ENCODE results near the gene KDM4C. TPM values are rescaled to one million over a fixed set of nuclear protein-coding genes. Genes with fewer than 3 reads are reported as not detected.

KDM4C gene
- total and polyA plus RNA-seq, 2 of the 13 experiments (the other 11 are each of a cell fraction or from before 2014, with no cell fraction given) = 19.4 to 23.6 TPM

DNA sequence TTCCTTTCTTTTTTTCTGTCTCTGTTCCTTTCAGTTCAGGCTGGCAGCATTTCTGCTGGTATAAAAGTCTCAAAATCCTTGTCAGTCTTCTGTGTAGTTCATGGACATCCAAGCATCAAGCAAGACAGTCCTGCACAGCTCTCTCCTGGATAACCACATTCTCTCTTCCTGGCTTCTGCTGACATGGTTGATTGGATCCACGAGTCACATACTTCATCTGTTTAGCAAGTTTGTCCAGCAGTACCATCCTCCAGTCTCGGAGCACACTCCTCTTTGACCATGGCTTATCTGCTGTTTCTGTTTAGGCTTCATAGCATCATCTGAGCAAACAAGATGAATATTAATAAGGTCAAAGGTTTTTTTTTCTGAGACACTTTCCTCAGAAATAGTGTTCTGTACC is 220.8 kb downstream of the KDM4C start:
- H3K4me2 ChIP-seq (ENCODE audit: low read depth, low read length) = no peak overlapping the region
- ATAC-seq (no peak), DNase-seq (ENCODE audit: low spot score) (no peak), FAIRE-seq (no peak)
- no peak overlapping the region for H3K4me3 ChIP-seq (replicated peaks in 1 of 3; ENCODE audit: insufficient read depth in 1 of 3, low read depth in 2 of 3, low read length in 3 of 3)
- no peak overlapping the region for H2AFZ ChIP-seq (ENCODE audit: low read length)
- ChIA-PET POLR2A (no interaction called here), CTCF (ENCODE audit: low intra/inter-chr PET ratio, low total read pairs) (no interaction called here)
- peaks cover 2 to 29% of the 10 kb centered on the region in 2 experiments; a peak in 3 of 5 replicates for H3K36me3 ChIP-seq (replicated peaks in 1 of 2; ENCODE audit: control insufficient read depth in 1 of 2, insufficient read depth in 2 of 2, low read length in 2 of 2)
- no TSS peak for BruUV-seq (replicated peaks)
- no peaks in the 10 kb centered on the region for H4K20me1 ChIP-seq (ENCODE audit: insufficient read depth, low read length)
- H3K79me2 ChIP-seq (ENCODE audit: insufficient read depth, low read length) = no peaks in the 10 kb centered on the region
- H3K4me1 ChIP-seq (ENCODE audit: insufficient read depth, low read length) = peaks cover 9% of the 10 kb centered on the region
- no peak overlapping the region for H3K9ac ChIP-seq (ENCODE audit: insufficient read depth, low read depth, low read length)
- TF ChIP-seq, protein P1, sequence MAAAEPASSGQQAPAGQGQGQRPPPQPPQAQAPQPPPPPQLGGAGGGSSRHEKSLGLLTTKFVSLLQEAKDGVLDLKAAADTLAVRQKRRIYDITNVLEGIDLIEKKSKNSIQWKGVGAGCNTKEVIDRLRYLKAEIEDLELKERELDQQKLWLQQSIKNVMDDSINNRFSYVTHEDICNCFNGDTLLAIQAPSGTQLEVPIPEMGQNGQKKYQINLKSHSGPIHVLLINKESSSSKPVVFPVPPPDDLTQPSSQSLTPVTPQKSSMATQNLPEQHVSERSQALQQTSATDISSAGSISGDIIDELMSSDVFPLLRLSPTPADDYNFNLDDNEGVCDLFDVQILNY (CRISPR knock-in tag; conservative IDR thresholded peaks at IDR 0.05) = no peak
- TF ChIP-seq NR1H2 (CRISPR knock-in tag; IDR thresholded peaks at IDR 0.05; ENCODE audit: borderline replicate concordance, low read depth) = no peak
- no peak for TF ChIP-seq E2F1 (CRISPR knock-in tag; IDR thresholded peaks at IDR 0.05)
- no peak for TF ChIP-seq BCLAF1 (IDR thresholded peaks at IDR 0.05)
- TF ChIP-seq ETV5 (CRISPR knock-in tag; IDR thresholded peaks at IDR 0.05; ENCODE audit: borderline replicate concordance) = no peak
- TF ChIP-seq ZNF335 (CRISPR knock-in tag; IDR thresholded peaks at IDR 0.05) = no peak
- no peak for TF ChIP-seq ZNF570 (CRISPR knock-in tag; IDR thresholded peaks at IDR 0.05; ENCODE audit: borderline replicate concordance)
- TF ChIP-seq MED13 (CRISPR knock-in tag; IDR thresholded peaks at IDR 0.05) = no peak
- TF ChIP-seq RAD21 (CRISPR knock-in tag; IDR thresholded peaks at IDR 0.05) = no peak
- no peak for TF ChIP-seq BRCA1 (CRISPR knock-in tag; IDR thresholded peaks at IDR 0.05)
- no peak for TF ChIP-seq SMYD3 (CRISPR knock-in tag; IDR thresholded peaks at IDR 0.05)
- WGBS (ENCODE audit: low lambda C conversion rate) = 91% methylated on average over 2 of the region's 2 CpGs
- no peak overlapping the region for H3K27ac ChIP-seq (ENCODE audit: extremely low read length, insufficient read depth, low read length)
- in situ Hi-C loops (cut with HindIII; ENCODE audit: extremely low pct_ligation_motif_present, low pct_unique_long_range_greater_than_20kb) (no loop called here), intact Hi-C loops (cut with micrococcal nuclease; ENCODE audit: unreplicated experiment) (loop anchor here (10.0 kb wide), 1 partner anchor 64 kb away; no protein-coding TSS in a partner anchor)
- no peaks in the 10 kb centered on the region for H3K9me3 ChIP-seq (ENCODE audit: low read length)
- no peaks in the 10 kb centered on the region for H3K27me3 ChIP-seq (ENCODE audit: control insufficient read depth in 1 of 2, insufficient read depth in 2 of 2, low read length in 2 of 2)
